ENCODE measurements around the gene ANK2.
"Not testable (repeated sequence)": the region's sequence is repeated elsewhere in the genome, so short reads cannot be mapped to it uniquely, and the experiment has no call there.

Gene ANK2

DNA sequence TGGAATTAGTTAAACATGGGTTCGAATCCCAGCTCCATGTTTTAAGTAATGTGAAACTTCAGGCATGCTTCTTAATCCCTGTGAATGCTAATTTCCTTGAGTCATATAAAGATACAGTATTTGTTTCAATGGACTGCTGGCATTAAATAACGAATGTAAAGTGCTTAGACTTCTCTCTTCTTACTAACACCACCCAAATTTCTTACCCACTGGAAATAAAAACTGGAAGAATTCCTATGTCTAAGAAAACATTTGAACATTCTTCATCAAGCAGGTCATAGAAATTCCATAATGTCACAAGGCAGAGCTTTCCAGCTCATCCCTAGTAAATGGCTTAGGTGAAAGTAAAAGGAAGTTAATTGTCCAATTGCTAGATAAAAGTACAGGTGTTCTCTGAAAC, 172.5 kb downstream of the ANK2 start:
- no peak for DNase-seq

DNA sequence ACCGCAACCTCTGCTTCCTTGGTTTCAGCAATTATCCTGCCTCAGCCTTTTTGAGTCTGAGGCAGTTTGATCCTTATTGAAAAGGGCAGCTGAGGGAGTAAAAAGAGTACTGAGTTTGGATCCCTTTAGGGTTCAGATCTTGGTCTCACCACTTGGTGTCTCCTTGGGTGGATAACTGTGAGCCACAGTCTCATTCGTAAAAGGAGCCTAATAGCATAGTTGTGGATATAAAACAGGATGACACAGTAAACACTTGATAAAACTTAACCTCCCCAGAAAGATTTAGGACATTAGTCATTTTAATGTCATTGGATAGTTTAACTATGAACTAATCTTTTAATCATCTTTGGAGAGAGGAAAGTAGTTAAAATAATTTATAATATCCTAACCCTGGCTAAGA, 173.0 kb downstream of the ANK2 start:
- DNase-seq, result no peak

DNA sequence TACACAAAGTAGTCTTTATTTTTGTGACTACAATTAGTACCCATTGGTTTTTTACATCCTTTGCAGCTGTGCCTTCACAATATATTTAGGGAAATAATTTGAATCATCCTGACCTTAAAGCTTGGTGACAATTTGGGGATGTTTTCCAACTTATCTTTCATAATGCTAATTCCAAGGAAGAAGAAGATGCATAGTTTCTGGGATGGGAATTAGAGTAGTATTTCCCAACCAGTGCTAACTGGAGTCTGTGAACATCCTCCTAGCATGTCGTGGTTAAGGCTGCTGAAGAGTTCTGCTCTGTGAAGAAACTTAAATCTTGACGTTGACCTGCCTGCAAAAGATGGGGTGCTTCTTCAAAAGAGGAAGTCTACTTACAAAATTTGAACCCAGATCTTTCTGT, 173.5 kb downstream of the ANK2 start:
- no peak for DNase-seq

DNA sequence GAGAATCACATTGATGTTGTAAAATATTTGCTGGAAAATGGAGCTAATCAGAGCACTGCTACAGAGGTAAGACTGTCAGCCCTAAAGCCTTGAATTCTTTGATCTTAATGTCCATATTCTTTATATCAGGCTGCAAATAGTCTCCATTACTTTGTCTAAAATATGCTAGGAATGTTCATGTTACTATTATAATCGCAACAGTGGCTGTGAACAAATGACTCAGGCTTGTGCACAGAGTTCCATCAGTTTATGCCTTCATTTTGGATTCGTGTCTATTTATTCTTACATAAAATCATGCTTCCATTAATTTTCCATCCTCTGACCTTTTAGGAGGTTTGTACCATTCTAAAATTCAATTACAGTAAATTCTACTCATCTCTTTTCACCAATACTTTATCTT, 182.7 kb downstream of the ANK2 start:
- DNase-seq, result no peak

DNA sequence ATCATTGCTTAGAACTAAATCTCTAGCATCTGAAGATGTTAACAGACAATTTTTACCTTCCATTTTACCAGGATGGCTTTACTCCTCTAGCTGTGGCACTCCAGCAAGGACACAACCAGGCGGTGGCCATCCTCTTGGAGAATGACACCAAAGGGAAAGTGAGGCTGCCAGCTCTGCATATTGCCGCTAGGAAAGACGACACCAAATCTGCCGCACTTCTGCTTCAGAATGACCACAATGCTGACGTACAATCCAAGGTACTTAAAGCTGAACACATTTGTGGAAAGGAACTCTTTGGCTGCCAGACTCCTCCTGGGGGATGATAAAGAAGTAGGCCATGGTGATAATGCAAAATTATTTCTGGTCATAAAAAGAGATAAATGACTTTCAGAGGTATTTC, 187.5 kb downstream of the ANK2 start:
- no peak for DNase-seq

DNA sequence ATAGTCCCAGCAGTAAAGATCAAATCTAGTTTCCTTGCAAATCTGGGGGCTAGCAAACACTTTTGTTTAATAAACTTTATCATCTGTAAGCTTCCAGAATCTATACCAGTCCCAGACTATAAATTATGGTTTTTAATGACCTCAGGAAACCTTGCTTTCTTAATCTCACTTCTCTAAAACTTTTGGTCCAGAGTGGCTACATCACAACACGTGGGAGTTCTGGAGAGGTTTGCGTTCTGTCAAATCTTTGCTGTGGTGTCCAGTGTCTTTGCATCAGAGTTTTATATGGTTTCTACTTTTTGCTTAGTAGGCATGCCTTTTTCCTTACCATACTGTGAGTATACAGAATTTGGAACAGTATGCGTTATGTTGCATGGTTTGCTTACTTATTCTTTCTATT, 193.9 kb downstream of the ANK2 start:
- no peak for DNase-seq

DNA sequence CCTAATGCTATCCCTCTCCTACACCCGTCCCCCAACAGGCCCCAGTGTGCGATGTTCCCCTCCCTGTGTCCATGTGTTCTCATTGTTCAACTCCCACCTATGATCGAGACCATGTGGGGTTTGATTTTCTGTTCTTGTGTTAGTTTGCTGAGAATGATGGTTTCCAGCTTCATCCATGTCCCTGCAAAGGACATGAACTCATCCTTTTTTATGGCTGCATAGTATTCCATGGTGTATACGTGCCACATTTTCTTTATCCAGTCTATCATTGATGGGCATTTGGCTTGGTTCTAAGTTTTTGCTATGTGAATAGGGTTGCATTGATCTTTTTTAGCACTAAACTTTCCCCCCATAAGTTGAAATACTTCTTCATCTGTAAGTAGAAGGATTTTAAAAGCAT, 195.3 kb downstream of the ANK2 start:
- not testable (repeated sequence) for DNase-seq

DNA sequence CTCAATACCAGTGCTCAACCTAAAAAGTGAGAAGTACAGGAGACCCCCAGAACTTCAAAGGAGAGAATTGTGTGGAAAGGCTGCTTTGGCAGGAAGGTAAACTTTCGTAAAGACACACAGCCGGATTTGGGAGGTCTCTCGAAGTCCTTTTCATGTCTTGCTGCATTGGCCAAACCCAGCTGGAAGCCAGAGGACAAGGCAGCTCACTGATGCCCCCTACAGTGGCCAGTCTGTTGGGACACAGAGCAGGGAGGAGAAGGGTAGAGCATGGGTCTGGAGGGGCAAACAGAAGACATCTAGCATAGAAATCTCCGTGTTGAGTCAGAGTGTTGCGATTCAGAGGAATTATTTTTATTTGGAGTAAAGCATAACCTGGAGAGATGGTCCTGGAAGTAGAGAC, 198.9 kb downstream of the ANK2 start:
- DNase-seq, result peak in 1 of 2 experiments; percentile 1

DNA sequence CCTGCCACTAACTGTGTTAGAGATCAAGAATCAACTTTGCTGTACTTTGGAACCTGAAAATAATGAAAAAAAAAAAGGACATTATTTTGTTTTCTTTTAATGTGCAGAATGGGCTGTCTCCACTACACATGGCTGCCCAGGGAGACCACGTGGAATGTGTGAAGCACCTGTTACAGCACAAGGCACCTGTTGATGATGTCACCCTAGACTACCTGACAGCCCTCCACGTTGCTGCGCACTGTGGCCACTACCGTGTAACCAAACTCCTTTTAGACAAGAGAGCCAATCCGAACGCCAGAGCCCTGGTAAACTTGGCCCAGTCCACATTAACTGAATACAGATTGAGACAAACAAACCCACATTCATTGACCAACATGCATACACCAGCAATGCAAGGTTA, 206.2 kb downstream of the ANK2 start:
- DNase-seq, result no peak

DNA sequence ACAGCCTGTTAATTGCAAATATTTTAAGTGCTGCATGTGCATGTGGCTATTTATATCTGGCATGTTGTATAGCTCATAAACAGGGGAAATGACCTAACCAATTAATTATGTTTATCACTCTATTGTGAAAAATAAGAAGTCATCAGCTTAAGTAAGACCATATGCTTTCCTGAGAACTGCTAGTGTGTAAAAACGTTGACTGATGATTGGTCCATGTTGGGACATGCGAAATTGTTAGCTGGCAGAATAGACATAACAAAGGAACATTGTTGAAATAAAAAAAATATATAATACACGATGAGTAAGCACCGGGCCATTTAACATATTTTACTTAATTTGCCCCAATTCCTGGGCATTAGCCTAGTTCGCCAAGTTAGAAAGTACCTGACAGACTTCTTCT, 207.5 kb downstream of the ANK2 start:
- DNase-seq, result no peak

DNA sequence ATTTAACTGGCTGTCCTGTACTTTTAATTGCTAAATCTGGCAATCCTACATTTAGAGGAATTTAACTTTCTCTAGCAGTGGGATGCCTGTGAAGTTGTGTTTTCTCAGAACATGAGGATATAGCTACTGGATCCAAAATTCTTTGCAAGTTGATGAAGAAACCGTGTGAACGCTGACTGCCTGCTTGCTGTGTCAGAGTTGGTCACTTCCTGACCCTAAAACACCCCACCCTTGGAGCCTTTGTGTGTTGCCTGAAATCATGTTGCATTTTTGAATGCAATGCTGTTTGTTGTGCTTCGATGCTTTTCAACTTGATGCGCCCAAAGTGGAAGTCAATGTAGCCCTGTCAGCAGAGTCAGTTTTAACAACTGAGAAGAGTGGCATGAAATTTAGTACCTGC, 211.2 kb downstream of the ANK2 start:
- no peak for DNase-seq

DNA sequence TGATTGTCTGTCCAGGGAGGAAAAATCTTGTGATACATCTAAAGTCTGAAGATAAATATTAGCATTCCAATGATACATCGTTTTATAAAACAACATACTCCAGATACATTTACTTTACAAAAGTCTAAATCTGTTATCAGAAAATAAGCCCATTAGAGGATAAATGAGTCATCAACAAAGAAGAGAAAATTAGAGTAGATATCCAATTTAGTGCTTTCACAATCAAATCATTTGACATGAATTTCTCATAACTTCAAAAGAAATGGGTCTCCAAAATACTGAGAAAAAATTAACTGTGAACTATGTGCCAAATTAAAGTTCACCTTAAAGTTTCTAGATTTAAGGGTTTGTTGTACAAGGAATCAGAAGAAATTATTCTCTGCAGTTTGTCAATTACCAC, 213.8 kb downstream of the ANK2 start:
- DNase-seq, result no peak

DNA sequence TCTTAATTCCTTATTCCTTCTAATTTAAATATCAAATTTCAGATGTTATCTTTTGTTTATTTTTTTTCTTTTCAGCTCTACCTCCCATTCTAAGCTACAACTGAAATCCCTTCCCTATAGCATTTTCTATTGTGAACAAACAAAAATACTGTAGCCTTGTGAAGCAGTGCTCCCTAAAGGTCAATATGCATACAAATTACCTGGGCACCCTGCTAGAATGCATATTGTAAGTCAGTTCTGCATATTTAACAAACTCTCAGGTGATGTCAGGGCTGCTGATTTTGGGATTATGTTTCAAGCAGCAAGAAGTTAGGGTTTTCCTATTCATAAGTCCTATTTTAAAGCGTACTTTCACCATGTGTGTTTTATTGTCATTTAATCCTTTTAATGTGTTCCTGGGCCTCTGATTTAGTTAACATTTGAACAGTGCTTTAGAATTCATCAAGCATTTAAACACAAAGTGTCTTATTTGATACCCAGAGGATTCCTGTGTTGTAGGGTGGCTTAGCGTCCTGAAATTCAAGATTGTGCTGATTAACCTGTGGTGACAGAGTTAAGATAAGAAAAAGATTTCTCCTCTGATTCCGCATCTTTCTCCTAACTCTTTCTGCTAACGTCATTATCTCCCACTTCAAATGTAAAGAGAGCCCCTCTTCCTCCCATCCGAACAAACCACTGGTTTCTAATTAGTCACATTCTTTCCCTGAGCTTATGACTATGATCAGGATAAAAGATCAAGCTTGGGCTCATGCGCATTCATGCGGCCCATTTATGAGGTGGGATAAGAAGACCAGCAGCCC, 221.3 kb downstream of the ANK2 start:
- DNase-seq, result no peak

DNA sequence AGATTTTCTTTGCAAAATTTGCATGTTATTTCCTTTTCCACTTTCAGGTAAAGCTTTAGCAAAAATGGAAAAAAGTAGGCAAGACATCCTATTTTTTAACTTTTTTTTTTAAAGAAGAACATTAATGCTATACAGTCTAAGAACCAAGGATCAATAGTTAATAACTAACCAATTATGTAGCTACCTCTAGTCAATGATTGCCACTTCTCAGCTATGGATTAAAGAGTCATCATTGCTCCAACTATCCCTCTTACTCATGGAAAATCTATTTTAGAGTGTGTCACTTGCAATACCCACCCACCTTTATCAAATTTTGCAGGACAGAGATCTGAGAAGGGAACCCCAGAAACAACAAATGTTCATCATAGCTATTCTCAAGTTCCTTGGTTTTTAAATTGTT, 223.1 kb downstream of the ANK2 start:
- DNase-seq, result no peak

DNA sequence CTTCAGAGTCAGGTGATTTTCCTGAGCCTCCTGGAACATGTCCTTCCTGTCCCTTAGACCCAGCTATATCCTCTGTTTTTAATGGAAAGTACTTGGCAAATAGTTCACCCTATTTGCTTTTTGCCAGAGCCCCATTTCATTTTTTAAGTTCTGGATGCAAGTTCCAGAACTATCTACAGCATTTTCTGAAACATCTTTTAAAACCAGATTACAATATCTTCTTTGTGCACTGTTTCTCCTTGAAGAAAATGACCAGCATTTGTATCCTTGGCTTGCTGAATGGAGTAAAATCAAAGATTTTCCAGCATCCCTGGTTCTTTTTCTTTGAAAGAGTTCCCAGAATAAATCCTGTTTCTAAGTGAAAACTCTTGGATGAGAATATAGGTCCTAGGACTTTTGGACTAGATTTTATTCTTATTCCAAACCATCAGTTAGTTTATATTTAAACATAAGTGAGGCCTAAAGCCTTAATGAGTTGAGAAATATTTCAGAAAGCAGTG, 224.3 kb downstream of the ANK2 start:
- DNase-seq, result no peak

DNA sequence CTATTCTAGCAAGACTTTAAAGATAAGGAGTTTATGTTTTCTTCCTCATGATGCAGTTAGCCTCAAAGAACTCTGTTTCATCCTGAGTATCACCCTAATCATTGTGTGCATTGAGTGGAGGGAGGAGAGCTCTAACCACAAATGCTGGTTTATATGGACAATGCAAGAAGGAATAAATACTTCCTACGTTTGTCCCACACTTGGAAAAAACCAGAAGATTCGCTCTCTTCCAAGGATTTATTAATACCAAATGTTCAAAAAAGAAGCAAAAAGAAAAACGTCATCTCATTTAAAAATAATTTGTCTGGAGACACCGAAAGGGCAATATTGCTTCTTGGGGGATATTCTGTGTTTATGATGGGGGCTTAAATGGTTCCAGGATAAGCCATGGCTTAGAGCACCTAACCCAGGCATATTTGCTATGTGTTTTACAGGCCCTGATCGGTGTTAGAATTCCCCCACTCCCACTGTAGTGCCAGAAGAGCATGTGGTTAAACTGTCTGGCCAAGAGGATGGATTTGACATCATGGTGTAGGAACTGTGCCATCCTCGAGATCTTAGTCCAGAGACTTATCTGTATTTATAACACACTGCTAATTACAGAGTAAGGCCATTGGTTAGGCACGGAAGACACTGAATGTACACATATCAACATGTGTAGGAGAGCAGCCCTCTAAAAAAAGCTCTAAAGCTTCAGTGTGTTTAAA, 227.2 kb downstream of the ANK2 start:
- DNase-seq, result no peak

DNA sequence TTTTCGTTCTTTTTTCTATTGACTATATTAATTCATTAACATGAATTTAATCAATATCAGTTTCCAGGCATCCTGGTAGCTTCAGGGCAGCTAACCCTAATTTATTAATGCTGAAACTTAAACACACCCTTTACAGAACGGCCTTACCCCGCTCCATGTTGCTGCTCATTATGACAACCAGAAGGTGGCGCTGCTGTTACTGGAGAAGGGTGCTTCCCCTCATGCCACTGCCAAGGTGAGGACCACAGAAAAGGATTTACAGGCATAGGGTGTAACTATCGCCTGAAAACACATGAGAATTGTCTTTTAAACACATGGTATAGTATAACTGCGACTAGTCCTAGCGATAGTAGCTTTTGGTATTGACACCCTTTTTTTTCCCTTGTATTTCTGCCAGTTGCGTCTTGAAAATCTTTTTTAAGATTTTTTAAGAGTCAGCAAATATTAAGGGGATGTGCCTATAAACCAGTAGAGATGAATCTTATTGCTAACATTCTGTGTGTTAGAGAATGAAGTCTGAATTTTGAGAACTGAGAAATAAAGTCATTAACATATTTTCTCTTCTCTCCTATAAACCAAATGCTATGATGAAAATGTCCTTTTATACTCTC, 229.0 kb downstream of the ANK2 start:
- DNase-seq, result peak; percentile 1 to 31

DNA sequence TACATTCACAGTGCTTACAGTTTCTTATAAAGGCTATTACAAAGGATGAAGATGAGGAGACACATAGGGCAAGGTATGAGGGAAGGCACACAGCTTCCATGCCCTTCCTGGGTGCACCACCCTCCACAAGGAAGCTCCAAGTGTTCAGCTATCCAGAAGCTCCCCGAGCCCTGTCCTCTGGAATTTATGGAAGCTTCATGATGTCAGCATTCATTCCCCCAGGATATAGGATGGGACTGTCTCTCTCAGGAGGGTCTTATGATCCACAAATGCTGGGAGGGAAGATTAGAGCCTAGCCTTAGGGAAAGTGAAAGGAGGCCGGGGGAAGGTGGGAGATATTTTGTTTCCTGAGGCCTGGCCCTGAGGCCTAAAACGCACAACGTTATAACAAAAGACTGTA, 236.0 kb downstream of the ANK2 start:
- DNase-seq, result no peak

DNA sequence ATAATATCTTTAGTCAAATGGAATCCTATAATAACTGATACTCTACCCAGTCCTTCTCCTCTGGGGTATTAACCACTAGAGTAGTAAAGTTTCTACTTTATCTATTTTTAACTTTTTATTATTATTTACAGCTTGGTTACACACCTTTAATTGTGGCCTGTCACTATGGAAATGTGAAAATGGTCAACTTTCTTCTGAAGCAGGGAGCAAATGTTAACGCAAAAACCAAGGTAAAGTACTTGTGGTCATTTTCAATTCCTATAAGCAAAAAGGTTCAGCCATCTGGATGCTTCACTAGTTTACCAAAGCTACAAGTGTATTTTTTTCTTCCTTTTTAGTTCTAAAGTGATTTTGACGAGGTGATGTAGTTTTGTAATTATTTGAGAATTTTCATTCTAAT, 238.8 kb downstream of the ANK2 start:
- DNase-seq, result no peak

DNA sequence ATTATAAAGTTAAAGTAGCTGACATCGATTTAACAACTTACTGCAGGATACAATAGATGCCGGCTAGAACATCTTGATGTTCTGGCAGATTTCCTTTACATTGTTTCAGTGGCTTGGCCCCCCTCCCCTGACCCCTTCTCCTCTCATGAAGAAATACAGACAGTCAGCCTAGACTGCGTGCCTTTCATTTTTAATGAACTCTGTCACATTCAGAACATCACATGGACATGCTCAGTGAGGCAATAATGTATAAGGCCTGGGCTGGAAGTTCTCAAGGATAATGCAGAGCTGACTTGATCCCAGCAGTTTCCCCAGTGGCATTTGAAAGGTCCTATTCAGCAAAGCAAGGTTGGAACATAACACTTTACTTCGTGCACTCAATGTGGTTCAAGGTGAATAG, 239.2 kb downstream of the ANK2 start:
- no peak for DNase-seq

DNA sequence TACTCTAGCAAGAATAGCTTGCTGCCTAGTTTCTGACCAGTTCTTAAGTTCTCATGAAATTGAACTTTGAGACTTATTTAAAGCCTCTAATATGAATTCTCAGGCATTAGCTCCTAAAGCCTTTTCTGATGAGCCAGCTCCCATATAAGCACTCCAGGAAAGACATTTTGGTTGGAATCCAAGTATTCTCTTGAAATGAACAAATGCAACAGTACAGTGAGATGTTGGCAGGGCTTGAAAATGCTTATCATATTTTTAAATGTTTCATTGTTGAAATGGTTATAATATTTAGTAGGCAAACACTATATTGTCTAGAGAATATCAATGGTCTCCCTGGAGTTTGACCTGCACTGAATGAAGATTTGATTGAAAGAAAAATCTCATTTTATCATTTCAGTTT, 240.3 kb downstream of the ANK2 start:
- no peak for DNase-seq

DNA sequence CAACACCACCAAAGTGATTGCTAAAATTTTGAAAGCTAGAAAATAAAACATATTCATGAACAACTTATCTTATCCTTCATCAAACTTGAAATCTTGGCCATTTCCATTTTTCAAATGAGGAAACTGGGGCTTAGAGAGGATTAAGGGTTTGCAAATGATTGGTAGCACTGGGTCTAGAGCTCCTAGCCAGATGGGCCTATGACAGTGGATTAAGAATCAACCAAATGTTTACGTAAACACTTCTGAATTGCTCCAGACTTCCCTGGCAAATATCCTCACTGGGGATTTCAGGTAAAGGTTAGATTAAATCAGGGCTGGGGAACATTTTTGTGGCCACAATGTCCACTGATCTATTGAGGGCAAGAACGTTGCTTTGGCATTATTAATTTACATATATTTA, 241.2 kb downstream of the ANK2 start:
- no peak for DNase-seq

DNA sequence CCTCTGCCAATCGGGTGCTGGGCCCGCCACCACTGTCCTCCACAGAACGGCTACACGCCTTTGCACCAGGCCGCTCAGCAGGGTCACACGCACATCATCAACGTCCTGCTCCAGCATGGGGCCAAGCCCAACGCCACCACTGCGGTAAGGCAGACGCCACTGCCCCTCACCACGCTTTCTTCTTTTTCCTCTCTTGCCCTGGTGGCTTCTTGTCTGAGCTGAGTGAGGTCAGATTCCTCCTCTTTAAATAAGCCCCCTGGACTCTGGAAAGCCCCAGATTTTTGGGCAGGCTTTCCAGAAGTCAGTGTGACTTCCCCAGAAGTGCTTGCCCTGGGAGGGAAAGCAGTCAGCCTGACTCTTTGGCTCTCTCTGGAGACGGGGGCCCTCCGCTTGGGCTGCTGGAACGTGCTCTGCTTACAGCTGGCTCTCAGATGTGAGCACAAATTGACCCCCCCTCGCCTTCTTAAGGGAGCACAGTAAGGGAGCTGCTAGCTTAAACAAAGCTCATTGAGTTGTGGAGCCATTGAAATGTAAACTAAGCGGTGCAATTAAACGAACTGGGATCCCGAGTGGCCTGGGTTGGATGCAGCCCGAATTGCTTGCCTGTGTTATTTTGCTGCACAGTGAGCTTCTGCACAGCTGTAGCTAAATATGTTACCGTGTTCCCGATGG, 243.1 kb downstream of the ANK2 start:
- DNase-seq, result no peak
